ENCODE data around the gene PIN1.
A peak's percentile ranks its signal among the peaks of the same experiment; 100 is the strongest.

The PIN1 gene

DNA sequence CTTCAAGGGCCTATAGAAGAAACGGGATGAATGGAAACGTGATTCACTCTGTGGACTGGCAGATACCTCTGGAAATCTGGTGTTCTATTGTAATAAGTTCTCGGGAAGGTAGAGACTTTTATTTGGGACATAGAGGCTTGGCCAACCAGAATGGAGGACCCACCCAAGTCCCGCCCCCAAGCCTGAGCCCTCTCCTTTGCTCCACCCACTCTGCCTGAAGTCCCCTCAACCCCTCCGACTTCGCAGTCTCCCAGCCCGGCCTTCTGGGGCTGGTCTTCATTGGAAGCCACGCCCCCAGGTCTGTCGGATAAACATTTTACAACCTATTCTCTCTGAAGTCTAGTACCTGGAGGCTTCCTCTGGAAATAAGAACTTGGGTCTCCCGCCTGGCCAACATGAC, 33.1 kb upstream of the PIN1 start:
- TF ChIP-seq, protein P1, sequence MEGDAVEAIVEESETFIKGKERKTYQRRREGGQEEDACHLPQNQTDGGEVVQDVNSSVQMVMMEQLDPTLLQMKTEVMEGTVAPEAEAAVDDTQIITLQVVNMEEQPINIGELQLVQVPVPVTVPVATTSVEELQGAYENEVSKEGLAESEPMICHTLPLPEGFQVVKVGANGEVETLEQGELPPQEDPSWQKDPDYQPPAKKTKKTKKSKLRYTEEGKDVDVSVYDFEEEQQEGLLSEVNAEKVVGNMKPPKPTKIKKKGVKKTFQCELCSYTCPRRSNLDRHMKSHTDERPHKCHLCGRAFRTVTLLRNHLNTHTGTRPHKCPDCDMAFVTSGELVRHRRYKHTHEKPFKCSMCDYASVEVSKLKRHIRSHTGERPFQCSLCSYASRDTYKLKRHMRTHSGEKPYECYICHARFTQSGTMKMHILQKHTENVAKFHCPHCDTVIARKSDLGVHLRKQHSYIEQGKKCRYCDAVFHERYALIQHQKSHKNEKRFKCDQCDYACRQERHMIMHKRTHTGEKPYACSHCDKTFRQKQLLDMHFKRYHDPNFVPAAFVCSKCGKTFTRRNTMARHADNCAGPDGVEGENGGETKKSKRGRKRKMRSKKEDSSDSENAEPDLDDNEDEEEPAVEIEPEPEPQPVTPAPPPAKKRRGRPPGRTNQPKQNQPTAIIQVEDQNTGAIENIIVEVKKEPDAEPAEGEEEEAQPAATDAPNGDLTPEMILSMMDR (IDR thresholded peaks at IDR 0.05; ENCODE audit: low read depth, low read length) = no peak
- in situ Hi-C loops (cut with HindIII; ENCODE audit: low sequenced_read_pairs) = no loop called here
- no peak overlapping the region for H3K4me3 ChIP-seq (ENCODE audit: low read depth, low read length)
- DNase-seq (ENCODE audit: low read depth, low spot score) = no peak

DNA sequence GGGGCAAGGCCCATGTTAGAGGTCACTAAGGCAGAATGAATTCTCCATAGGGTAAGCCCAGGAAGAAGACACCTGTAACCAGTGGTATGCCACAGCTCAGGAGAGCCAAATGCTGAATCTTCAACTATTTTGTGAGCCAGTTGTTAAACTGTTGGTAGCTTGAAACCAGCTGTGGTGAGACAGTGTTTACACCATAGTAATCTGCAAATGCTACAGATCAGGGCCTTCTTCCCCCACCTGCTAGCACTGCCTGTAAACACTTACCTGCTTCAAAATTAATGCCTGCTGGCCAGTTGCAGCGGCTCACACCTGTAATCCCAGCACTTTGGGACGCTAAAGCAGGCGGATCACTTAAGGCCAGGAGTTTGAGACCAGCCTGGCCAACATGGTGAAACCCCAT, 28.3 kb upstream of the PIN1 start:
- H3K4me3 ChIP-seq (ENCODE audit: low read depth, low read length) = no peak overlapping the region
- TF ChIP-seq, protein P1 (IDR thresholded peaks at IDR 0.05; ENCODE audit: low read depth, low read length) = no peak
- in situ Hi-C loops (cut with HindIII; ENCODE audit: low sequenced_read_pairs) = no loop called here
- no peak for DNase-seq (ENCODE audit: low read depth, low spot score)

DNA sequence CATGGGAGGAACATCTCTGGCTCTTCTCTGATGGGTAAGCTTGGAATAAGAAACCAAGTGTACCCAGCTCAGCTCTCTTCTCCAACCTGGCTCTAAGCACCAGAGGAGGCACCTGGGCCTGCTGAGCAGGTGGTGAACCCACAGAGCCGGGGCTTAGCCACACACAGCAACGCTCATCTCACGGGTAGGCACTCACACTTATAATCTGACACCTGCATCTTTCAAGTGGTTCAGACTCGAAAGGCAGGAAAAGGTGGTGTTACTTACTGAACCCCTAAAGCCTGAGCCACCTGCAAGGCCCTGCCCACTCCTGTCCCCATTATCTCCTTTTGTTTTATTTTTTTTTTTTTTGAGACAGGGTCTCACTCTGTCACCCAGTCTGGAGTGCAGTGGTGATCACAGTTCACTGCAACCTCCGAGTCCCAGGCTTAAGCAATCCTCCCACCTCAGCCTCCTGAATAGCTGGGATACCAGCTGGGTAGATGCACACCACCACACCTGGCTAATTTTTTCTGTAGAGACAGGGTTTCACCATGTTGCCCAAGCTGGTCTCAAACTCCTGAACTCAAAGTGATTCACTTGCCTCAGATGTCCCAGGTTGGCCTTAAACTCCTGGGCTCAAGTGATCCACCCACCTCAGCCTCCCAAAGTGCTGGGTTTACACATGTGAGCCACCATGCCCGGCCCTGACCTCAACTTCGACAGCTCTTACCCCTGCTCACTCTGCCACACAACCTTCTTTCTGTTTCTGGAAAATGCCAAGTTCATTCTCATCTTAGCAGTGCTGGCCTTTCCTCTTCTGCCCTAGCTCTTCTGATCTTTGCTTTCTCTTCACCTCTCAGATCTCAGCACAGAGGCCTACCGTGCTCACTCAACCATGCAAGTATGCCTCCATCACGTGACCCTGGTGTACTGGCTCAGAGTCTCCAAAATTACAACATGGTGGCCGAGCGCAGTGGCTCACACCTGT, 26.0 kb upstream of the PIN1 start:
- TF ChIP-seq, protein P1 (IDR thresholded peaks at IDR 0.05; ENCODE audit: low read depth, low read length) = no peak
- H3K4me3 ChIP-seq (ENCODE audit: low read depth, low read length) = no peak overlapping the region
- in situ Hi-C loops (cut with HindIII; ENCODE audit: low sequenced_read_pairs) = no loop called here
- DNase-seq (ENCODE audit: low read depth, low spot score) = no peak

DNA sequence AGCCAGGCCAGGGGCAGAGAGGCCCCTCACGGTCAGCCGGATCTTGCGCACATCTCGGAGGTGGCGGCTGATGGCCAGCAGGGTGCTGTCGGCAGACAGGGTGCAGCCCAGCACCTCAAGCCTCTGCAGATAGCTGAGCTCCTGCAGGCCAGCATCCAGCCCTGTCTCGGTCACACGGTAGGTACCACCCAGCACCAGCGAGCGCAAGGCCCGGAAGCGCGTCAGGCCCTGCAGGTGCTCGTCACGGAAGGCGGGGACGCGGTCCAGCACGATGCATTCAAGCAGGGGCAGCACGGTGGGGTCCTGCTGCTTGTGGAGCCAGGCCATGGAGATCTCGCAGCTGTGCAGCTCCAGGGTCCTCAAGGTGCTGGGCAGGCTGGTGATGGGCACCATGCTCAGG, 24.0 kb upstream of the PIN1 start:
- no peak overlapping the region for H3K4me3 ChIP-seq (ENCODE audit: low read depth, low read length)
- no peak for DNase-seq (ENCODE audit: low read depth, low spot score)
- in situ Hi-C loops (cut with HindIII; ENCODE audit: low sequenced_read_pairs) = no loop called here
- TF ChIP-seq, protein P1 (IDR thresholded peaks at IDR 0.05; ENCODE audit: low read depth, low read length) = no peak

DNA sequence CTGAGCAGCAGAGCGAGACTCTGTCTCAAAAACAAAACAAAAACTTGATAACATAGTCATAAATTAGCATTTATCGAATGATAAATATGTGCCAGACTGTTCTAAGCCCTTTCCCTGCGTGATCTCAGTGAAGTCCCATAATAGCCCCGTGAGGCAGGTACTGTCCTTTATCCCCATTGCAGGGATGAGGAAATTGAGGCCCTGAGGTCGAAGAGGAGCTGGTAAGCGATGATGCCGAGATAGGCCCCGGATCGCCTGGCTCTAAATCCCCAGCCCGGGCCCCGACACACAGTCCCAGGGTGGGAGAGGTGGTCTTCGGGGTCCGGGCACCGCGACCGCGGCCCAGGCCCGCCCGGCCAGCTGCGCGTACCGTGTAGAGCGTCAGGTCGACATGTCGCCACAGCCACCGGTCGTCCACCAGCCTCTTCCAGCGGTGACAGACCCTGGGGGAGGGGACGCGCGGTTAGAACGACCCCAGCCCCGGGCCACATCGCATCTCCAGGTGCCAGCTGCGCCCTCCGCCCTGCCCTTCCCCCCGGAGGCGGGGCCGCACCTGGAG, 16.9 kb upstream of the PIN1 start:
- TF ChIP-seq, protein P1 (IDR thresholded peaks at IDR 0.05; ENCODE audit: low read depth, low read length) = no peak
- in situ Hi-C loops (cut with HindIII; ENCODE audit: low sequenced_read_pairs) = no loop called here
- peak overlapping the region; percentile 99 for H3K4me3 ChIP-seq (ENCODE audit: low read depth, low read length)
- no peak for DNase-seq (ENCODE audit: low read depth, low spot score)

DNA sequence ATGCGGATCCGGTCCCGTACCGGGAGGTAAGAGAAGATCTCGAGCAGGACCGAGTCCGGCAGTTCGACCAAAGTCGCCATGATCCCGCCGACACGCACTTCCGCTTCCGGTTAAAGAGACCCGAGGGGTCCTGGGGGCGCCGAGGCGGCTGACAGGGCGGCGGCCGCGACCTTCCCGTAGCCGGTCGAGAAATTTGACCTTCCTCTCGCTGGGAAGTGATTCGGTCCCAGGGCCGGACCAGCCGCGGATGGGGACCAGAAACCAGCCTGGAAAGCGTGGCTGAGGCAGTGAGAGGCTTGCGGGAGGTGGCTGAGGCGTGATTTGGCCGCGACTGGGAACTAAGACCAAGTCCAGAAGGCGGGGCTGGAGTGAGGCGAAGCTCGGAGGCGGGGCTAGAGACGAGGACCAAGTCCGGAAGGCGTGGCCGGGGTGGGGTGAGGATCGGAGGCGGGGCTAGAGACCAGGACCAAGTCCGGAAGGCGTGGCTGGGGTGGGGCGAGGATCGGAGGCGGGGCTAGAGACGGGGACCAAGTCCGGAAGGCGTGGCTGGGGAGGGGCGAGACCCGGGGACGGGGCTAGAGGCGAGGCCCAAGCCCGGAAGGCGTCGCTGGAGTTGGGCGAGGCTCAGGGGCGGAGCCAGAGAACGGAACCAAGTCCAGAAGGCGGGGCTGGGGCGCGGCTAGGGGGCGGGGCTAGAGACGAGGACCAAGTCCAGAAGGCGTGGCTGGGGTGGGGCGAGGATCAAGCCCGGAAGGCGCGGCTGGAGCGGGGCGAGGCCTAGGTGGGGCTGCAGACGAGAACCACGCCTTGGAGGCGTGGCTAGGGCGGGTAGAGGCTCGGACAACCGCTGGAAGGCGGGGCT, 16.2 kb upstream of the PIN1 start, which contains the start of gene FBXL12:
Gene FBXL12 (minus strand): TSS at position 346 of the 862 bp plus-strand sequence. CDS start 266 bp downstream, at position 80.
- TF ChIP-seq, protein P1 (IDR thresholded peaks at IDR 0.05; ENCODE audit: low read depth, low read length) = no peak
- peak; percentile 100 for DNase-seq (ENCODE audit: low read depth, low spot score)
- in situ Hi-C loops (cut with HindIII; ENCODE audit: low sequenced_read_pairs) = no loop called here
- H3K4me3 ChIP-seq (ENCODE audit: low read depth, low read length) = peak within 1 kb of the TSS; percentile 99

Measured in astrocyte of the spinal cord (primary cell).